HepG2 (cell line): ENCODE measurements around the gene IL1RAPL2. TPM values are rescaled to one million over a fixed set of nuclear protein-coding genes. Genes with fewer than 3 reads are reported as not detected.

Experiments
- ATAC-seq: fragments of 200-7000 bp; cut with Tn5 transposase; 3 replicates; pipeline ENCODE4 v1.9.1; 2020; ENCODE audit warnings: mild to moderate bottlenecking, moderate library complexity
- BruUV-seq: library from RNA; stranded (reverse); fragments of 400-500 nt; replicated peaks from 2 replicates; lab custom pipeline; 2021; lab: Mats Ljungman, UMichigan
- CTCF ChIA-PET: fragments of 300-600 bp; formaldehyde crosslinking; extraction: SDS; loops from one replicate; lab custom pipeline; 2021; ENCODE audit warnings: low total read pairs, inconsistent platforms, low intra/inter-chr PET ratio; lab: Yijun Ruan, JAX
- POLR2A ChIA-PET: fragments of 350-600 bp; sonication (Branson Sonifier 250); formaldehyde crosslinking; loops from one replicate; lab custom pipeline; 2020; ENCODE audit warnings: antibody characterized with exemption, inconsistent platforms; lab: Yijun Ruan, JAX
- DNase-seq: peaks from one replicate; pipeline ENCODE4 v3.0.0-alpha.2; 2015; ENCODE audit warnings: low spot score
- FAIRE-seq: peaks from 3 replicates; lab custom pipeline; 2011; peaks lifted over from hg19 to GRCh38; lab: Jason Lieb, UNC
- H2AFZ ChIP-seq: one replicate; pipeline ENCODE4 v1.6.1; 2011; ENCODE audit warnings: low read length, inconsistent platforms
- H3K27ac ChIP-seq: fragments of 300-600 bp; 3 replicates; pipeline ENCODE4 v1.8.0; 2011; ENCODE audit warnings: mixed run types, mild to moderate bottlenecking, mixed read lengths, low read length, inconsistent platforms; ENCODE audit not compliant: insufficient read depth; ENCODE audit errors: extremely low read length
- H3K27me3 ChIP-seq, 2 experiments: fragments of 200-600 bp in 1 of 2; 2 replicates in 1 of 2; 3 replicates in 1 of 2; pipeline versions ENCODE4 v1.6.0 to v1.8.0; 2011; ENCODE audit warnings: low read length in 2 of 2, mild to moderate bottlenecking in 2 of 2, moderate library complexity in 2 of 2, inconsistent platforms in 1 of 2; ENCODE audit not compliant: insufficient read depth in 2 of 2, control insufficient read depth in 1 of 2
- H3K36me3 ChIP-seq, 2 experiments: fragments of 200-600 bp in 1 of 2; replicated peaks in 1 of 2; 2 replicates in 1 of 2; 3 replicates in 1 of 2; pipeline versions ENCODE4 v1.5.1 to v1.8.0; 2011; ENCODE audit warnings: low read length in 2 of 2, inconsistent platforms in 1 of 2; ENCODE audit not compliant: insufficient read depth in 2 of 2, control insufficient read depth in 1 of 2
- H3K4me1 ChIP-seq: 2 replicates; pipeline ENCODE4 v1.5.1; 2012; ENCODE audit warnings: low read length, inconsistent platforms; ENCODE audit not compliant: insufficient read depth
- H3K4me2 ChIP-seq: 2 replicates; pipeline ENCODE4 v1.6.0; 2011; ENCODE audit warnings: low read depth, low read length, inconsistent platforms
- H3K4me3 ChIP-seq, 3 experiments: fragments of 200-600 bp in 1 of 3; sonication (generic), shearing (Covaris generic) in 1 of 3; replicated peaks in 1 of 3; 2 replicates each; pipeline ENCODE4 v1.5.1; 2011 to 2016; ENCODE audit warnings: low read length in 3 of 3, inconsistent platforms in 2 of 3, low read depth in 2 of 3, mild to moderate bottlenecking in 2 of 3, control low read depth in 1 of 3, mixed read lengths in 1 of 3; ENCODE audit not compliant: insufficient read depth in 1 of 3
- H3K79me2 ChIP-seq: one replicate; pipeline ENCODE4 v1.6.1; 2011; ENCODE audit warnings: low read length, inconsistent platforms; ENCODE audit not compliant: insufficient read depth
- H3K9ac ChIP-seq: 2 replicates; pipeline ENCODE4 v1.6.0; 2011; ENCODE audit warnings: mild to moderate bottlenecking, low read depth, low read length, inconsistent platforms; ENCODE audit not compliant: insufficient read depth
- H3K9me3 ChIP-seq: 2 replicates; pipeline ENCODE4 v1.5.1; 2012; ENCODE audit warnings: mild to moderate bottlenecking, low read length
- H4K20me1 ChIP-seq: 2 replicates; pipeline ENCODE4 v1.6.0; 2011; ENCODE audit warnings: inconsistent platforms, mild to moderate bottlenecking, low read length, moderate library complexity; ENCODE audit not compliant: insufficient read depth
- E2F2 ChIP-seq: sonication (generic); formaldehyde crosslinking; IDR thresholded peaks from 2 replicates; pipeline ENCODE4 v1.4.0; 2020; ENCODE audit warnings: missing genetic modification reagents, borderline replicate concordance
- NCOA2 ChIP-seq: sonication (generic); formaldehyde crosslinking; IDR thresholded peaks from 2 replicates; pipeline ENCODE4 v1.8.0; 2022; ENCODE audit warnings: inconsistent platforms
- RXRA ChIP-seq: sonication (generic); formaldehyde crosslinking; IDR thresholded peaks from 2 replicates; pipeline ENCODE4 v1.5.1; 2020; ENCODE audit warnings: missing genetic modification reagents
- SIX4 ChIP-seq: sonication (generic); formaldehyde crosslinking; IDR thresholded peaks from 2 replicates; pipeline ENCODE4 v1.4.0; 2020; ENCODE audit warnings: missing genetic modification reagents
- SOX5 ChIP-seq: IDR thresholded peaks from 2 replicates; pipeline ENCODE4 v1.6.1; 2016; ENCODE audit warnings: borderline replicate concordance
- ZNF576 ChIP-seq: sonication (generic); formaldehyde crosslinking; IDR thresholded peaks from 2 replicates; pipeline ENCODE4 v1.4.0; 2020; ENCODE audit warnings: mild to moderate bottlenecking, missing genetic modification reagents
- ZNF768 ChIP-seq: sonication (generic); formaldehyde crosslinking; IDR thresholded peaks from 2 replicates; pipeline ENCODE4 v1.4.0; 2020; ENCODE audit warnings: missing genetic modification reagents
- ZNF83 ChIP-seq: sonication (generic); formaldehyde crosslinking; IDR thresholded peaks from 2 replicates; pipeline ENCODE4 v1.4.0; 2020; ENCODE audit warnings: missing genetic modification reagents, mild to moderate bottlenecking, borderline replicate concordance
- WGBS: methylation state at CpG from one replicate; pipeline ENCODE4 v1.1.6; 2017; ENCODE audit warnings: low lambda C conversion rate; 5-methylcytosine and 5-hydroxymethylcytosine counted together
- in situ Hi-C: cut with HindIII; loops from 2 replicates; pipeline ENCODE4 v1.10.0; 2017; ENCODE audit warnings: low pct_unique_long_range_greater_than_20kb; ENCODE audit not compliant: extremely low pct_ligation_motif_present
- intact Hi-C: fragments of 100-400 bp; cut with micrococcal nuclease; formaldehyde crosslinking; loops from one replicate; pipeline ENCODE4 v1.10.0; 2022; ENCODE audit not compliant: unreplicated experiment
- polyA plus RNA-seq, 8 experiments: library from polyadenylated mRNA; depleted of rRNA in 3 of 8; stranded (reverse) in 7 of 8; unstranded in 1 of 8; fragments of >200 nt; fragmentation: Illumina TruSeq in 4 of 8; extraction: Trizol in 4 of 8; gene quantifications; 2 replicates each; pipeline versions ENCODE4 v1.2.1 to v1.2.3, GENCODE V29; 2011 to 2016; ENCODE audit warnings: low read depth in 4 of 8, missing spikeins in 1 of 8, mixed read lengths in 1 of 8; ENCODE audit not compliant: insufficient read depth in 1 of 8
- total RNA-seq, 5 experiments: library from RNA; depleted of rRNA; stranded (reverse); fragments of >200 nt; fragmentation: Illumina TruSeq; extraction: Trizol; gene quantifications; 2 replicates each; pipeline ENCODE4 v1.2.3, GENCODE V29; 2016; ENCODE audit warnings: low read depth in 1 of 5

Gene IL1RAPL2
- total and polyA plus RNA-seq, 2 of the 13 experiments (the other 11 are each of a cell fraction or from before 2014, with no cell fraction given), result not detected

- H3K27me3 ChIP-seq, result no peaks in the 10 kb centered on the region
- no peak overlapping the region for H3K4me3 ChIP-seq
- no peak overlapping the region for H3K4me2 ChIP-seq
- no peak overlapping the region for H3K9ac ChIP-seq
- no peaks in the 10 kb centered on the region for H4K20me1 ChIP-seq
- ATAC-seq (no peak), FAIRE-seq (no peak), DNase-seq (no peak)
- WGBS, result no CpG with 5 or more reads among the region's 1 CpG
- no peaks in the 10 kb centered on the region for H3K36me3 ChIP-seq
- ChIA-PET POLR2A (no interaction called here), CTCF (no interaction called here)
- no peaks in the 10 kb centered on the region for H3K4me1 ChIP-seq
- no peaks in the 10 kb centered on the region for H3K9me3 ChIP-seq
- no peak overlapping the region for H2AFZ ChIP-seq
- TF ChIP-seq RXRA (CRISPR knock-in tag) (no peak), ZNF576 (CRISPR knock-in tag) (no peak), ZNF83 (CRISPR knock-in tag) (no peak), SIX4 (CRISPR knock-in tag) (no peak), E2F2 (no peak)
- no TSS peak for BruUV-seq
- intact Hi-C loops, result no loop called here
- no peaks in the 10 kb centered on the region for H3K79me2 ChIP-seq
- in situ Hi-C loops, result no loop called here
- H3K27ac ChIP-seq, result no peak overlapping the region
Measured at GRCh38 chrX:104972737-104973136, 406.7 kb downstream of the IL1RAPL2 start.

- H3K27ac ChIP-seq, result no peak overlapping the region
- DNase-seq, result no peak
- no peak overlapping the region for H3K9ac ChIP-seq
- H3K4me3 ChIP-seq, result no peak overlapping the region
- intact Hi-C loops, result no loop called here
- ChIA-PET POLR2A (no interaction called here), CTCF (no interaction called here)
- no peaks in the 10 kb centered on the region for H3K79me2 ChIP-seq
- H3K27me3 ChIP-seq, result no peaks in the 10 kb centered on the region
- no peak overlapping the region for H2AFZ ChIP-seq
- no peaks in the 10 kb centered on the region for H4K20me1 ChIP-seq
- BruUV-seq, result no TSS peak
- H3K4me1 ChIP-seq, result no peaks in the 10 kb centered on the region
- H3K4me2 ChIP-seq, result no peak overlapping the region
- TF ChIP-seq SOX5 (CRISPR knock-in tag) (no peak), NCOA2 (CRISPR knock-in tag) (no peak), ZNF768 (CRISPR knock-in tag) (no peak)
- H3K36me3 ChIP-seq, result no peaks in the 10 kb centered on the region
- no peak for FAIRE-seq
- no peaks in the 10 kb centered on the region for H3K9me3 ChIP-seq
- no peak for ATAC-seq
- in situ Hi-C loops, result no loop called here
Measured at GRCh38 chrX:104987063-104987462, 421.1 kb downstream of the IL1RAPL2 start.
